Lung (tissue), 12 donors: ENCODE results near the gene TRAF3. TPM values are rescaled to one million over a fixed set of nuclear protein-coding genes. Genes with fewer than 3 reads are reported as not detected.
"Not testable (repeated sequence)": the region's sequence is repeated elsewhere in the genome, so short reads cannot be mapped to it uniquely, and the experiment has no call there.

ENCODE experiments used
- ATAC-seq: fragments of 200-7000 bp; cut with Tn5 transposase; one replicate; pipeline ENCODE4 v1.9.1; 2020; ENCODE audit warnings: moderate number of reproducible peaks; ENCODE audit not compliant: insufficient read depth, low FRiP score
- DNase-seq, 3 donors: peaks; one replicate each; pipeline ENCODE4 v3.0.0-alpha.2; 2013 to 2017
- H3K27ac ChIP-seq, 2 donors: one replicate each; pipeline ENCODE4 v1.5.1; 2013; ENCODE audit warnings: mild to moderate bottlenecking in 2 of 2, moderate library complexity in 2 of 2, control low read depth in 1 of 2, inconsistent platforms in 1 of 2, low read depth in 1 of 2, low read length in 1 of 2
- H3K27me3 ChIP-seq, 3 donors: one replicate each; pipeline ENCODE4 v1.5.1; 2013; ENCODE audit warnings: low read length in 2 of 3; ENCODE audit not compliant: control insufficient read depth in 3 of 3, insufficient read depth in 3 of 3
- H3K36me3 ChIP-seq, 4 donors: one replicate each; pipeline ENCODE4 v1.5.1; 2013; ENCODE audit warnings: low read length in 4 of 4, mild to moderate bottlenecking in 1 of 4, moderate library complexity in 1 of 4; ENCODE audit not compliant: control insufficient read depth in 4 of 4, insufficient read depth in 4 of 4
- H3K4me1 ChIP-seq, 5 donors: one replicate each; pipeline ENCODE4 v1.5.1; 2013; ENCODE audit warnings: low read length in 5 of 5, mild to moderate bottlenecking in 2 of 5, moderate library complexity in 1 of 5; ENCODE audit not compliant: control insufficient read depth in 5 of 5, insufficient read depth in 5 of 5
- H3K4me3 ChIP-seq: one replicate; pipeline ENCODE4 v1.5.1; 2013; ENCODE audit warnings: mild to moderate bottlenecking, control low read depth, moderate library complexity
- H3K9ac ChIP-seq, 2 donors: one replicate each; pipeline ENCODE4 v1.5.1; 2013; ENCODE audit warnings: low read length in 2 of 2, control low read depth in 1 of 2; ENCODE audit not compliant: insufficient read depth in 1 of 2
- H3K9me3 ChIP-seq, 4 donors: one replicate each; pipeline ENCODE4 v1.5.1; 2013; ENCODE audit warnings: low read length in 3 of 4, mild to moderate bottlenecking in 1 of 4, moderate library complexity in 1 of 4; ENCODE audit not compliant: control insufficient read depth in 4 of 4, insufficient read depth in 3 of 4
- WGBS, 2 donors: extraction: QIAGEN DNeasy Blood & Tissue Kit; methylation state at CpG; one replicate each; pipeline ENCODE4 v1.1.7; 2013; 5-methylcytosine and 5-hydroxymethylcytosine counted together
- polyA plus RNA-seq, 2 donors: library from polyadenylated mRNA; stranded (reverse); fragments of 200-250 nt; gene quantifications; one replicate each; pipeline ENCODE4 v1.2.1, GENCODE V29; 2013
- total RNA-seq, 2 donors: library from RNA; depleted of rRNA in 1 of 2; stranded (reverse); fragments of >200 nt in 1 of 2; gene quantifications; one replicate each; pipeline ENCODE4 v1.2.1, GENCODE V29; 2014 to 2021
- TF ChIP-seq, protein P1 (sequence below): IDR thresholded peaks from 2 replicates; pipeline ENCODE4 v1.5.1; 2012; ENCODE audit warnings: mild to moderate bottlenecking; ENCODE audit errors: control extremely low read depth, extremely low read depth
- donor health status: control.
- donor health status: control.
- donor health status: Bipolar disorder and iron deficiency.
- donor health status: healthy.
- donor health status: DM: yes; HTN: yes; CAD: no.

The TRAF3 gene
- total and polyA plus RNA-seq, 4 donors: 5.7 to 25.5 (median 18.7) TPM

GRCh38 chr14:102925646-102926045 lies 148.4 kb downstream of the TRAF3 start:
- Histone ChIP-seq H3K27ac (no peak overlapping the region), H3K4me1 (peaks cover 0 to 30% (median 6%) of the 10 kb centered on the region in 5 donors), H3K9me3 (no peaks in the 10 kb centered on the region), H3K36me3 (no peaks in the 10 kb centered on the region), H3K4me3 (no peak overlapping the region), H3K27me3 (peaks cover 0 to 62% (median 31%) of the 10 kb centered on the region in 3 donors), H3K9ac (no peak overlapping the region)
- DNase-seq (no peak), ATAC-seq (no peak)
- 84 to 86% methylated on average over 11 of the region's 11 CpGs for WGBS, 2 donors
- TF ChIP-seq, protein P1, sequence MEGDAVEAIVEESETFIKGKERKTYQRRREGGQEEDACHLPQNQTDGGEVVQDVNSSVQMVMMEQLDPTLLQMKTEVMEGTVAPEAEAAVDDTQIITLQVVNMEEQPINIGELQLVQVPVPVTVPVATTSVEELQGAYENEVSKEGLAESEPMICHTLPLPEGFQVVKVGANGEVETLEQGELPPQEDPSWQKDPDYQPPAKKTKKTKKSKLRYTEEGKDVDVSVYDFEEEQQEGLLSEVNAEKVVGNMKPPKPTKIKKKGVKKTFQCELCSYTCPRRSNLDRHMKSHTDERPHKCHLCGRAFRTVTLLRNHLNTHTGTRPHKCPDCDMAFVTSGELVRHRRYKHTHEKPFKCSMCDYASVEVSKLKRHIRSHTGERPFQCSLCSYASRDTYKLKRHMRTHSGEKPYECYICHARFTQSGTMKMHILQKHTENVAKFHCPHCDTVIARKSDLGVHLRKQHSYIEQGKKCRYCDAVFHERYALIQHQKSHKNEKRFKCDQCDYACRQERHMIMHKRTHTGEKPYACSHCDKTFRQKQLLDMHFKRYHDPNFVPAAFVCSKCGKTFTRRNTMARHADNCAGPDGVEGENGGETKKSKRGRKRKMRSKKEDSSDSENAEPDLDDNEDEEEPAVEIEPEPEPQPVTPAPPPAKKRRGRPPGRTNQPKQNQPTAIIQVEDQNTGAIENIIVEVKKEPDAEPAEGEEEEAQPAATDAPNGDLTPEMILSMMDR: no peak

GRCh38 chr14:102926104-102926503 lies 148.9 kb downstream of the TRAF3 start:
- no peak for DNase-seq
- H3K27ac ChIP-seq: no peak overlapping the region
- H3K27me3 ChIP-seq: peaks cover 0 to 59% (median 32%) of the 10 kb centered on the region in 3 donors
- WGBS, 2 donors: 78% methylated on average over 12 of the region's 12 CpGs
- no peak overlapping the region for H3K4me3 ChIP-seq
- TF ChIP-seq, protein P1: no peak
- H3K36me3 ChIP-seq: peaks cover 0 to 2% (median under 1%) of the 10 kb centered on the region in 4 donors
- no peak for ATAC-seq
- H3K9ac ChIP-seq: no peak overlapping the region
- H3K4me1 ChIP-seq: peaks cover 0 to 30% (median 6%) of the 10 kb centered on the region in 5 donors
- no peaks in the 10 kb centered on the region for H3K9me3 ChIP-seq

GRCh38 chr14:102926840-102927239 lies 149.6 kb downstream of the TRAF3 start:
- H3K9ac ChIP-seq, H3K9me3 ChIP-seq, H3K36me3 ChIP-seq, DNase-seq, H3K27ac ChIP-seq, H3K4me3 ChIP-seq, ATAC-seq: not testable (repeated sequence)
- peaks cover 0 to 30% (median 6%) of the 10 kb centered on the region in 5 donors for H3K4me1 ChIP-seq
- H3K27me3 ChIP-seq: peaks cover 0 to 56% (median 32%) of the 10 kb centered on the region in 3 donors
- WGBS, 2 donors: 95 to 96% methylated on average over 10 of the region's 10 CpGs

DNA sequence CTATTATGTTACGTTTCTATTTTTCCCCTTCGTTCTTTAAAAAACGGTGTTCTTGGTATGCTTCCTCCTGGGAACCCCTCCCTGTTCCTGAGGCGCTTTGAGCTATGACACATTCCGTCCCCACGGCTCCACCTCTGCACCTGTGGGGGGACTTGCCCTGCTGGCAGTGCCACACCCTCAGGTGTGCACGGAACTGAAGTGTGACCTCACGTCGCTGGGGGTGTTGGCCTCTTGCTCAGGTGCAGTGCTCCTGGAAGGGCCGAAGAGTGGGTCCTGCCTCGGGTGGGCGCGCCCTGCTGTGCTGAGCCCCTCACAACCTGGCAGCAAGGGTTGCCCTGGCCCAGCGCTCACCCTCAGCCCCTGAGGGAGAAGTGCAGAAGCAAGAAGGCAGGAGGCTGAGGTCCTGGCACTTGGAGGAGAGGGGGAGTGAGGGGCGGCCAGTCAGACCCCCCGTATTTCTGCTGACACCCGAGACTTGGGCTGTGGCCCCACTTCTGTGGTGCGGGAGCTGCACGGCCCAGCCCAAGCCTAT lies 150.2 kb downstream of the TRAF3 start:
- peak; percentile 28 for ATAC-seq
- H3K9ac ChIP-seq: no peak overlapping the region

More for the DNA sequence above, 150.2 kb downstream of the TRAF3 start:
- peaks cover 0 to 7% (median 2%) of the 10 kb centered on the region in 4 donors for H3K36me3 ChIP-seq
- TF ChIP-seq, protein P1: no peak
- H3K9me3 ChIP-seq: peaks cover 0 to 2% (median 0%) of the 10 kb centered on the region in 4 donors
- no peak for DNase-seq
- H3K27ac ChIP-seq: peak overlapping the region in 1 of 2 donors; percentile 60
- 43 to 46% methylated on average over 18 to 19 of the region's 19 CpGs for WGBS, 2 donors
- H3K4me1 ChIP-seq: peaks cover 0 to 30% (median 6%) of the 10 kb centered on the region in 5 donors
- H3K4me3 ChIP-seq: no peak overlapping the region
- peaks cover 0 to 52% (median 28%) of the 10 kb centered on the region in 3 donors for H3K27me3 ChIP-seq
